Transverse colon (tissue), 3 donors: ENCODE data around the gene WNT4.

Source experiments
- EP300 ChIP-seq: sonication (generic); formaldehyde crosslinking; IDR thresholded peaks from one replicate; pipeline ENCODE4 v1.6.1; 2017; ENCODE audit warnings: antibody characterized with exemption, low read depth
- POLR2A ChIP-seq: fragments of 450-650 bp; IDR thresholded peaks from one replicate; pipeline ENCODE4 v1.6.1; 2016; ENCODE audit warnings: antibody characterized with exemption, mild to moderate bottlenecking, moderate library complexity
- TF ChIP-seq, protein P1 (sequence below), 5 experiments: fragments of 200-600 bp in 3 of 5; fragments of 450-650 bp in 2 of 5; sonication (generic) in 3 of 5; IDR thresholded peaks; 1 replicate in 2 of 5; 2 replicates in 3 of 5; pipeline ENCODE4 v1.5.1; 2016 to 2017; ENCODE audit warnings: antibody characterized with exemption in 5 of 5, inconsistent platforms in 3 of 5, mild to moderate bottlenecking in 2 of 5, moderate library complexity in 1 of 5

DNA sequence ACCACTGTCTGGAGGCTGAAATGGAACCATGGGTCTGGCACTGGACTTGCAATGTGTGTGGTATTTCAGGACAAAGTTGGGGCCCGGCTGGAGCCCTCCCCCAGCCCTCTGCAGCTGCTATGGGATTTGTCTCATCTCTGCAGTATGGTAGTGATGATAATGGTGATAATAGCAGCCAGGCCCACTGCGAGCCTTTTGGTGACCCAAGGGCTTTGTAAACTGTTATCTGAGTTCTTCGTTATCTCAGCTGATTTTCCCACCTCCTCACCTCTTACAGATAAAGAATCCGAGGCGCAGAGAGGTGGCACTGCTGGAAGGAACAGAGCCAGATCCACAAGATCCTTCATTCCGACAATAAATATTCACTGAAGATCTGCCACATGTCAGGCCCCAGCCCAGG is 11.7 kb upstream of the WNT4 start:
- TF ChIP-seq, protein P1, sequence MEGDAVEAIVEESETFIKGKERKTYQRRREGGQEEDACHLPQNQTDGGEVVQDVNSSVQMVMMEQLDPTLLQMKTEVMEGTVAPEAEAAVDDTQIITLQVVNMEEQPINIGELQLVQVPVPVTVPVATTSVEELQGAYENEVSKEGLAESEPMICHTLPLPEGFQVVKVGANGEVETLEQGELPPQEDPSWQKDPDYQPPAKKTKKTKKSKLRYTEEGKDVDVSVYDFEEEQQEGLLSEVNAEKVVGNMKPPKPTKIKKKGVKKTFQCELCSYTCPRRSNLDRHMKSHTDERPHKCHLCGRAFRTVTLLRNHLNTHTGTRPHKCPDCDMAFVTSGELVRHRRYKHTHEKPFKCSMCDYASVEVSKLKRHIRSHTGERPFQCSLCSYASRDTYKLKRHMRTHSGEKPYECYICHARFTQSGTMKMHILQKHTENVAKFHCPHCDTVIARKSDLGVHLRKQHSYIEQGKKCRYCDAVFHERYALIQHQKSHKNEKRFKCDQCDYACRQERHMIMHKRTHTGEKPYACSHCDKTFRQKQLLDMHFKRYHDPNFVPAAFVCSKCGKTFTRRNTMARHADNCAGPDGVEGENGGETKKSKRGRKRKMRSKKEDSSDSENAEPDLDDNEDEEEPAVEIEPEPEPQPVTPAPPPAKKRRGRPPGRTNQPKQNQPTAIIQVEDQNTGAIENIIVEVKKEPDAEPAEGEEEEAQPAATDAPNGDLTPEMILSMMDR (IDR thresholded peaks at IDR 0.05) = no peak
- no peak for TF ChIP-seq POLR2A
- no peak for TF ChIP-seq EP300
